Measurements from ENCODE around the gene BIRC3. TPM values are rescaled to one million over a fixed set of nuclear protein-coding genes. Genes with fewer than 3 reads are reported as not detected.

BIRC3 gene
- total RNA-seq, 2 experiments from 2014 or later: 102 to 108 TPM

- ChIA-PET POLR2A (no interaction called here), CTCF (interaction anchor here (1.1 to 6.5 kb wide), 2 partner anchors 14 to 35 kb away, joined by 3 to 59 read pairs; no protein-coding TSS in a partner anchor)
- H3K9me3 Mint-ChIP-seq: no peaks in the 10 kb centered on the region
- peaks cover 44% of the 10 kb centered on the region for H3K36me3 Mint-ChIP-seq (ENCODE audit: low read depth)
- TF ChIP-seq, protein P1, sequence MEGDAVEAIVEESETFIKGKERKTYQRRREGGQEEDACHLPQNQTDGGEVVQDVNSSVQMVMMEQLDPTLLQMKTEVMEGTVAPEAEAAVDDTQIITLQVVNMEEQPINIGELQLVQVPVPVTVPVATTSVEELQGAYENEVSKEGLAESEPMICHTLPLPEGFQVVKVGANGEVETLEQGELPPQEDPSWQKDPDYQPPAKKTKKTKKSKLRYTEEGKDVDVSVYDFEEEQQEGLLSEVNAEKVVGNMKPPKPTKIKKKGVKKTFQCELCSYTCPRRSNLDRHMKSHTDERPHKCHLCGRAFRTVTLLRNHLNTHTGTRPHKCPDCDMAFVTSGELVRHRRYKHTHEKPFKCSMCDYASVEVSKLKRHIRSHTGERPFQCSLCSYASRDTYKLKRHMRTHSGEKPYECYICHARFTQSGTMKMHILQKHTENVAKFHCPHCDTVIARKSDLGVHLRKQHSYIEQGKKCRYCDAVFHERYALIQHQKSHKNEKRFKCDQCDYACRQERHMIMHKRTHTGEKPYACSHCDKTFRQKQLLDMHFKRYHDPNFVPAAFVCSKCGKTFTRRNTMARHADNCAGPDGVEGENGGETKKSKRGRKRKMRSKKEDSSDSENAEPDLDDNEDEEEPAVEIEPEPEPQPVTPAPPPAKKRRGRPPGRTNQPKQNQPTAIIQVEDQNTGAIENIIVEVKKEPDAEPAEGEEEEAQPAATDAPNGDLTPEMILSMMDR (IDR thresholded peaks at IDR 0.05): no peak
- no peak overlapping the region for H3K4me3 Mint-ChIP-seq
- H3K27ac Mint-ChIP-seq: no peak overlapping the region
- DNase-seq: no peak
- intact Hi-C loops (cut with micrococcal nuclease): no loop called here
- no peaks in the 10 kb centered on the region for H3K27me3 Mint-ChIP-seq
- peaks cover 33% of the 10 kb centered on the region for H3K4me1 Mint-ChIP-seq (ENCODE audit: low read depth)
- ATAC-seq: no peak
These were observed 60.6 kb downstream of the BIRC3 start for GRCh38 chr11:102377891-102378290.

- Mint-ChIP-seq H3K27me3 (no peaks in the 10 kb centered on the region), H3K27ac (no peak overlapping the region), H3K4me1 (ENCODE audit: low read depth) (peaks cover 31% of the 10 kb centered on the region), H3K9me3 (no peaks in the 10 kb centered on the region), H3K36me3 (ENCODE audit: low read depth) (peaks cover 42% of the 10 kb centered on the region), H3K4me3 (no peak overlapping the region)
- CTCF ChIA-PET: interaction anchor here (1.1 to 6.5 kb wide), 3 partner anchors 13 to 234 kb away, joined by 3 to 59 read pairs (median 3); no protein-coding TSS in a partner anchor
- POLR2A ChIA-PET: no interaction called here
- peak; percentile 84 for ATAC-seq
- intact Hi-C loops (cut with micrococcal nuclease): no loop called here
- TF ChIP-seq, protein P1 (IDR thresholded peaks at IDR 0.05): no peak
- DNase-seq: no peak
These were observed 61.5 kb downstream of the BIRC3 start for GRCh38 chr11:102378818-102379217.

GRCh38 chr11:102382384-102382783 lies 65.1 kb downstream of the BIRC3 start:
- no peak overlapping the region for H3K4me3 Mint-ChIP-seq
- ATAC-seq (no peak), DNase-seq (no peak)
- intact Hi-C loops (cut with micrococcal nuclease): no loop called here
- no peaks in the 10 kb centered on the region for H3K27me3 Mint-ChIP-seq
- H3K27ac Mint-ChIP-seq: no peak overlapping the region
- POLR2A ChIA-PET: interaction anchor here (0.7 to 2.6 kb wide), 2 partner anchors 10 to 96 kb away, joined by 3 to 8 read pairs; no protein-coding TSS in a partner anchor
- no peaks in the 10 kb centered on the region for H3K9me3 Mint-ChIP-seq
- TF ChIP-seq, protein P1 (IDR thresholded peaks at IDR 0.05): no peak
- CTCF ChIA-PET: interaction anchor here (0.9 to 6.5 kb wide), 4 partner anchors 9 to 114 kb away, joined by 3 to 59 read pairs (median 11); no protein-coding TSS in a partner anchor
- H3K36me3 Mint-ChIP-seq (ENCODE audit: low read depth): peaks cover 46% of the 10 kb centered on the region
- peaks cover 40% of the 10 kb centered on the region for H3K4me1 Mint-ChIP-seq (ENCODE audit: low read depth)

- Mint-ChIP-seq H3K36me3 (ENCODE audit: low read depth) (peaks cover 48% of the 10 kb centered on the region), H3K27ac (no peak overlapping the region), H3K4me1 (ENCODE audit: low read depth) (peaks cover 37% of the 10 kb centered on the region), H3K27me3 (no peaks in the 10 kb centered on the region), H3K4me3 (no peak overlapping the region), H3K9me3 (peaks cover 5% of the 10 kb centered on the region)
- POLR2A ChIA-PET: interaction anchor here (1.4 to 2.6 kb wide), 2 partner anchors 9 to 14 kb away, joined by 5 to 8 read pairs; no protein-coding TSS in a partner anchor
- intact Hi-C loops (cut with micrococcal nuclease): no loop called here
- TF ChIP-seq, protein P1 (IDR thresholded peaks at IDR 0.05): no peak
- no peak for DNase-seq
- CTCF ChIA-PET: interaction anchor here (1.0 to 6.5 kb wide), 5 partner anchors 8 to 229 kb away, joined by 3 to 59 read pairs (median 4); no protein-coding TSS in a partner anchor
- ATAC-seq: no peak
These were observed 66.6 kb downstream of the BIRC3 start for GRCh38 chr11:102383839-102384238.

DNA sequence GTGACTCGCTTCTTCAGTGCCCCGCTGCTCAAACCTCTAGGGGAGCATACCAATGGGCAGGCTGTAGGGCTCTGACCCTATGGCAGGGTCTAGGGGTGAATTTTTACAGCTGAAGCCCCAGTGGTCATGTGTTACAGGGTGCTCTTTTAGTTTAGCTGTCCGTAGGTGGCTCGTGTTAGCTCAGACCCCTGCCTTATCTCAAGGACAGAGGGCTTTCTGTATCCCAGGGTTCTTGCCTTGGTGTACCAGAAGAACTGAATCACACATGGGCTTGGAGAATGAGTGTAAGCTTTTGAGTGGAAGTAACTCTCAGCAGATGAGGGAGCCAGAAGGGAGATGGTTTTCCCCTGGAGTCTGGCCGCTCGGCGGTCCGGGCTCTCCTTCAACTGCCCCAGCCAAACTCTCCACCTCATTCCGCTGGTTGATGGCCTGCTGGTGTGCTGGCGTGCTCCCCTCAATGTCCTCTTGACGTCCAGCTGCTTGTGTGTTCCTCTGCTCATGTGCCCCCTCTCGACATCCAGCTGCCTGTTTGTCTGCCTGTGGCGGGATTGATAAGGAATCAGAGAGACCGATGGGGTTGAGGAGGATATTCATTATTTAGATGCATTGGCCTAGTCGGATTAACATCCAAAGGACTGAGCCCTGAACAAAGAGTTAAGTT lies 67.3 kb downstream of the BIRC3 start:
- H3K36me3 Mint-ChIP-seq (ENCODE audit: low read depth): peaks cover 52% of the 10 kb centered on the region

More for the DNA sequence above, 67.3 kb downstream of the BIRC3 start:
- peak overlapping the region; percentile 28 for H3K27ac Mint-ChIP-seq
- H3K4me3 Mint-ChIP-seq: no peak overlapping the region
- TF ChIP-seq, protein P1 (IDR thresholded peaks at IDR 0.05): no peak
- DNase-seq (no peak), ATAC-seq (no peak)
- ChIA-PET CTCF (interaction anchor here (0.6 to 6.5 kb wide), 6 partner anchors 7 to 228 kb away, joined by 3 to 59 read pairs (median 4); no protein-coding TSS in a partner anchor), POLR2A (interaction anchor here (1.4 to 2.6 kb wide), 2 partner anchors 8 to 13 kb away, joined by 5 to 8 read pairs; no protein-coding TSS in a partner anchor)
- H3K27me3 Mint-ChIP-seq: no peaks in the 10 kb centered on the region
- H3K9me3 Mint-ChIP-seq: peaks cover 8% of the 10 kb centered on the region
- peaks cover 41% of the 10 kb centered on the region for H3K4me1 Mint-ChIP-seq (ENCODE audit: low read depth)
- intact Hi-C loops (cut with micrococcal nuclease): no loop called here
